Naive B cell (primary cell): Measurements from ENCODE around the gene ZNF384. TPM values are rescaled to one million over a fixed set of nuclear protein-coding genes. Genes with fewer than 3 reads are reported as not detected.

Source experiments
- ATAC-seq, 2 donors: fragments of 150-1000 bp; cut with Tn5 transposase; 2 replicates each; pipeline ENCODE4 v1.10.0; 2021; ENCODE audit warnings: low read depth in 2 of 2, mild to moderate bottlenecking in 2 of 2, moderate library complexity in 2 of 2
- DNase-seq: peaks from one replicate; pipeline ENCODE4 v3.0.0; 2022
- H3K27ac Mint-ChIP-seq, 6 donors: one replicate each; pipeline ENCODE4 v1.8.0; 2020 to 2022; ENCODE audit warnings: mild to moderate bottlenecking in 6 of 6, mixed read lengths in 6 of 6, moderate library complexity in 5 of 6, inconsistent platforms in 2 of 6
- H3K27me3 Mint-ChIP-seq, 3 donors: one replicate each; pipeline ENCODE4 v1.8.0; 2021 to 2022; ENCODE audit warnings: mixed read lengths in 3 of 3, mild to moderate bottlenecking in 1 of 3
- H3K36me3 Mint-ChIP-seq, 2 donors: one replicate each; pipeline ENCODE4 v1.8.0; 2020 to 2022; ENCODE audit warnings: mixed read lengths in 2 of 2, inconsistent platforms in 1 of 2, mild to moderate bottlenecking in 1 of 2
- H3K4me1 Mint-ChIP-seq, 3 donors: one replicate each; pipeline ENCODE4 v1.8.0; 2020 to 2022; ENCODE audit warnings: mixed read lengths in 3 of 3, inconsistent platforms in 1 of 3, mild to moderate bottlenecking in 1 of 3, moderate library complexity in 1 of 3
- H3K4me3 Mint-ChIP-seq, 8 donors: one replicate each; pipeline ENCODE4 v1.8.0; 2020 to 2022; ENCODE audit warnings: mild to moderate bottlenecking in 8 of 8, mixed read lengths in 8 of 8, moderate library complexity in 8 of 8, inconsistent platforms in 2 of 8
- H3K9me3 Mint-ChIP-seq, 7 donors: one replicate each; pipeline ENCODE4 v1.8.0; 2020 to 2022; ENCODE audit warnings: mixed read lengths in 7 of 7, mild to moderate bottlenecking in 5 of 7, inconsistent platforms in 2 of 7, moderate library complexity in 1 of 7
- polyA plus RNA-seq, 6 donors: library from polyadenylated mRNA; unstranded; fragments of 300-500 nt; fragmentation: Illumina TruSeq; gene quantifications; one replicate each; pipeline ENCODE4 v1.2.3, GENCODE V29; 2021; ENCODE audit warnings: low read depth in 6 of 6

The ZNF384 gene
- polyA plus RNA-seq, 6 donors from 2014 or later = 13.5 to 39.7 (median 23.2) TPM

- peaks cover 41 to 60% (median 56%) of the 10 kb centered on the region in 3 donors for H3K4me1 Mint-ChIP-seq
- no peaks in the 10 kb centered on the region for H3K27me3 Mint-ChIP-seq
- H3K9me3 Mint-ChIP-seq = no peaks in the 10 kb centered on the region
These were observed 62.4 kb downstream of the ZNF384 start for GRCh38 chr12:6626654-6627283.

GRCh38 chr12:6620885-6621274 lies 68.3 kb downstream of the ZNF384 start:
- H3K36me3 Mint-ChIP-seq = peaks cover 4 to 16% of the 10 kb centered on the region in 2 donors
- H3K4me1 Mint-ChIP-seq = peaks cover 41 to 51% (median 43%) of the 10 kb centered on the region in 3 donors
- H3K4me3 Mint-ChIP-seq = peak overlapping the region in 3 of 8 donors; percentile 15 to 49 (median 23)
- DNase-seq (no peak), ATAC-seq (no peak)
- no peaks in the 10 kb centered on the region for H3K27me3 Mint-ChIP-seq
- peak overlapping the region in 5 of 6 donors; percentile 66 to 96 (median 73) for H3K27ac Mint-ChIP-seq
- H3K9me3 Mint-ChIP-seq = peaks cover 0 to 2% (median 0%) of the 10 kb centered on the region in 7 donors

More at GRCh38 chr12:6626654-6627283, 62.4 kb downstream of the ZNF384 start:
- ATAC-seq (peak; percentile 80 to 83), DNase-seq (peak; percentile 44)
- Mint-ChIP-seq H3K4me3 (peak overlapping the region; percentile 17 to 90 (median 72)), H3K36me3 (peaks cover 0 to 11% of the 10 kb centered on the region in 2 donors), H3K27ac (peak overlapping the region; percentile 41 to 93 (median 83))

- peaks cover 42 to 54% (median 45%) of the 10 kb centered on the region in 3 donors for H3K4me1 Mint-ChIP-seq
- H3K36me3 Mint-ChIP-seq = peaks cover 4 to 16% of the 10 kb centered on the region in 2 donors
- peak overlapping the region in 1 of 8 donors; percentile 49 for H3K4me3 Mint-ChIP-seq
- no peaks in the 10 kb centered on the region for H3K27me3 Mint-ChIP-seq
- ATAC-seq (peak; percentile 66 to 72), DNase-seq (no peak)
- H3K9me3 Mint-ChIP-seq = peaks cover 0 to 2% (median 0%) of the 10 kb centered on the region in 7 donors
- peak overlapping the region in 4 of 6 donors; percentile 70 to 94 (median 81) for H3K27ac Mint-ChIP-seq
These were observed 68.9 kb downstream of the ZNF384 start for GRCh38 chr12:6620137-6620884.

GRCh38 chr12:6618483-6619225 lies 70.5 kb downstream of the ZNF384 start:
- ATAC-seq = no peak
- H3K4me1 Mint-ChIP-seq = peaks cover 46 to 54% (median 50%) of the 10 kb centered on the region in 3 donors
- peak overlapping the region in 1 of 8 donors; percentile 54 for H3K4me3 Mint-ChIP-seq
- H3K27ac Mint-ChIP-seq = peak overlapping the region in 5 of 6 donors; percentile 70 to 94 (median 92)
- DNase-seq = no peak
- H3K9me3 Mint-ChIP-seq = peaks cover 0 to 2% (median 0%) of the 10 kb centered on the region in 7 donors
- no peaks in the 10 kb centered on the region for H3K27me3 Mint-ChIP-seq
- H3K36me3 Mint-ChIP-seq = peaks cover 4 to 16% of the 10 kb centered on the region in 2 donors

Other genes with a start within 250 kb of the ZNF384 start
- 10 to 100 TPM in 1 of 6 donors, 1 to 10 TPM in 5; 3.2 to 14.8 (median 6.6) TPM for gene CD27, start 244.4 kb downstream of the ZNF384 start, polyA plus RNA-seq
- 100 to 1,000 TPM in 3 of 6 donors, 10 to 100 TPM in 3; 61.0 to 128 (median 108) TPM for gene TAPBPL, start 237.3 kb downstream of the ZNF384 start, polyA plus RNA-seq
- 1 to 10 TPM; 1.7 to 6.7 (median 4.5) TPM for gene VAMP1, start 218.7 kb downstream of the ZNF384 start, polyA plus RNA-seq
- gene MRPL51, start 196.1 kb downstream of the ZNF384 start, polyA plus RNA-seq = 100 to 1,000 TPM; 126 to 243 (median 176) TPM
- 10 to 100 TPM; 13.3 to 25.5 (median 17.8) TPM for gene NCAPD2, start 195.3 kb downstream of the ZNF384 start, polyA plus RNA-seq
- 1,000 to 10,000 TPM in 1 of 6 donors, 100 to 1,000 TPM in 5; 607 to 1,152 (median 779) TPM for gene GAPDH, start 154.9 kb downstream of the ZNF384 start, polyA plus RNA-seq
- gene IFFO1, start 133.3 kb downstream of the ZNF384 start, polyA plus RNA-seq = 10 to 100 TPM in 1 of 6 donors, 1 to 10 TPM in 5; 4.6 to 15.3 (median 6.3) TPM
- 10 to 100 TPM; 11.7 to 27.6 (median 17.5) TPM for gene NOP2, start 121.1 kb downstream of the ZNF384 start, polyA plus RNA-seq
- gene CHD4, start 82.0 kb downstream of the ZNF384 start, polyA plus RNA-seq = 10 to 100 TPM; 26.6 to 67.1 (median 44.5) TPM
- gene LPAR5, start 53.4 kb downstream of the ZNF384 start, polyA plus RNA-seq = 10 to 100 TPM; 25.2 to 69.9 (median 40.1) TPM
- gene ACRBP, start 41.9 kb downstream of the ZNF384 start, polyA plus RNA-seq = 10 to 100 TPM in 1 of 6 donors, 1 to 10 TPM in 5; 3.8 to 11.0 (median 8.9) TPM
- gene ING4, start 26.3 kb downstream of the ZNF384 start, polyA plus RNA-seq = 100 to 1,000 TPM in 4 of 6 donors, 10 to 100 TPM in 2; 93.5 to 139 (median 112) TPM
- not detected for gene PIANP, start 11.4 kb upstream of the ZNF384 start, polyA plus RNA-seq
- 10 to 100 TPM; 26.4 to 43.9 (median 34.4) TPM for gene COPS7A, start 34.7 kb upstream of the ZNF384 start, polyA plus RNA-seq
- gene MLF2, start 63.8 kb upstream of the ZNF384 start, polyA plus RNA-seq = 100 to 1,000 TPM; 128 to 167 (median 150) TPM
- under 1 TPM in 1 of 6 donors, not detected in 5; 0.38 TPM for gene PTMS, start 77.0 kb upstream of the ZNF384 start, polyA plus RNA-seq
- gene LAG3, start 83.1 kb upstream of the ZNF384 start, polyA plus RNA-seq = under 1 TPM in 2 of 6 donors, not detected in 4; 0.16 to 0.17 TPM
- 1 to 10 TPM in 3 of 6 donors, under 1 TPM in 3; 0.29 to 1.7 (median 1.1) TPM for gene CD4, start 100.2 kb upstream of the ZNF384 start, polyA plus RNA-seq
- gene GPR162, start 132.4 kb upstream of the ZNF384 start, polyA plus RNA-seq = not detected
- not detected for gene P3H3, start 139.0 kb upstream of the ZNF384 start, polyA plus RNA-seq
- not detected for gene GNB3, start 151.6 kb upstream of the ZNF384 start, polyA plus RNA-seq
- gene CDCA3, start 161.9 kb upstream of the ZNF384 start, polyA plus RNA-seq = 1 to 10 TPM in 1 of 6 donors, under 1 TPM in 3, not detected in 2; 0.74 to 1.0 (median 0.89) TPM
- 10 to 100 TPM; 28.5 to 45.1 (median 35.4) TPM for gene USP5, start 162.8 kb upstream of the ZNF384 start, polyA plus RNA-seq
- gene TPI1, start 178.2 kb upstream of the ZNF384 start, polyA plus RNA-seq = 100 to 1,000 TPM; 294 to 712 (median 357) TPM
- gene SPSB2, start 183.9 kb upstream of the ZNF384 start, polyA plus RNA-seq = 10 to 100 TPM in 2 of 6 donors, 1 to 10 TPM in 4; 7.9 to 15.5 (median 8.9) TPM
- gene LRRC23, start 215.4 kb upstream of the ZNF384 start, polyA plus RNA-seq = 1 to 10 TPM; 4.1 to 8.7 (median 7.1) TPM
- 1 to 10 TPM; 3.8 to 8.4 (median 5.9) TPM for gene ENO2, start 225.2 kb upstream of the ZNF384 start, polyA plus RNA-seq
- 1 to 10 TPM in 3 of 6 donors, under 1 TPM in 2, not detected in 1; 0.57 to 2.2 (median 1.1) TPM for gene ATN1, start 238.6 kb upstream of the ZNF384 start, polyA plus RNA-seq